SK-N-SH treated with all-trans-retinoic acid at 6 μM for 48 hours (cell line): ENCODE measurements around the gene CNP.
A peak's percentile ranks its signal among the peaks of the same experiment; 100 is the strongest.

Experiments used
- ATAC-seq: fragments of 200-7000 bp; cut with Tn5 transposase; 3 replicates; pipeline ENCODE4 v1.9.1; 2020; ENCODE audit warnings: mild to moderate bottlenecking, moderate library complexity
- BACH2 ChIP-seq: fragments of 250-450 bp; sonication (Bioruptor Pico); IDR thresholded peaks from 2 replicates; pipeline ENCODE4 v1.9.0; 2021; ENCODE audit warnings: mild to moderate bottlenecking, borderline replicate concordance
- CSDC2 ChIP-seq: fragments of 250-450 bp; sonication (Bioruptor Pico); IDR thresholded peaks from 2 replicates; pipeline ENCODE4 v1.5.0; 2020; ENCODE audit warnings: mild to moderate bottlenecking, moderate library complexity
- ESRRG ChIP-seq: fragments of 250-450 bp; sonication (Bioruptor Pico); IDR thresholded peaks from 2 replicates; pipeline ENCODE4 v1.6.1; 2021; ENCODE audit warnings: mild to moderate bottlenecking
- GLIS3 ChIP-seq: fragments of 250-450 bp; sonication (Bioruptor Pico); IDR thresholded peaks from 2 replicates; pipeline ENCODE4 v1.5.0; 2020; ENCODE audit warnings: mild to moderate bottlenecking, moderate library complexity
- ISL1 ChIP-seq: fragments of 250-450 bp; sonication (Bioruptor Pico); IDR thresholded peaks from 2 replicates; pipeline ENCODE4 v2.1.2; 2022; ENCODE audit warnings: mild to moderate bottlenecking, moderate library complexity
- OSR1 ChIP-seq: fragments of 250-450 bp; sonication (Bioruptor Pico); IDR thresholded peaks from 2 replicates; pipeline ENCODE4 v1.8.0; 2022; ENCODE audit warnings: moderate library complexity, mild to moderate bottlenecking, inconsistent platforms
- PPARA ChIP-seq: fragments of 250-450 bp; sonication (Bioruptor Pico); IDR thresholded peaks from 2 replicates; pipeline ENCODE4 v1.5.0; 2020; ENCODE audit warnings: mild to moderate bottlenecking, borderline replicate concordance
- RARB ChIP-seq: fragments of 250-450 bp; sonication (Bioruptor Pico); IDR thresholded peaks from 2 replicates; pipeline ENCODE4 v1.8.0; 2021; ENCODE audit warnings: mild to moderate bottlenecking, moderate library complexity
- TCF4 ChIP-seq: fragments of 250-450 bp; sonication (Bioruptor Pico); IDR thresholded peaks from 2 replicates; pipeline ENCODE4 v1.8.0; 2021; ENCODE audit warnings: mild to moderate bottlenecking, moderate library complexity, borderline replicate concordance
- TOX ChIP-seq: fragments of 250-450 bp; sonication (Bioruptor Pico); IDR thresholded peaks from 2 replicates; pipeline ENCODE4 v1.8.0; 2021; ENCODE audit warnings: mild to moderate bottlenecking, moderate library complexity, borderline replicate concordance
- ZC3H10 ChIP-seq: fragments of 250-450 bp; sonication (Bioruptor Pico); IDR thresholded peaks from 2 replicates; pipeline ENCODE4 v1.5.1; 2021; ENCODE audit warnings: mild to moderate bottlenecking, moderate library complexity
- ZFP3 ChIP-seq: fragments of 250-450 bp; sonication (Bioruptor Pico); IDR thresholded peaks from 2 replicates; pipeline ENCODE4 v1.5.0; 2020; ENCODE audit warnings: mild to moderate bottlenecking, moderate library complexity
- ZFP30 ChIP-seq: fragments of 450-650 bp; formaldehyde crosslinking; IDR thresholded peaks from 2 replicates; pipeline ENCODE4 v1.5.0; 2022; ENCODE audit warnings: mild to moderate bottlenecking, moderate library complexity
- ZNF565 ChIP-seq: fragments of 450-650 bp; formaldehyde crosslinking; conservative IDR thresholded peaks from 2 replicates; pipeline ENCODE4 v1.5.0; 2020; ENCODE audit warnings: low read depth, mild to moderate bottlenecking, moderate library complexity
- ZNF70 ChIP-seq: fragments of 450-650 bp; formaldehyde crosslinking; IDR thresholded peaks from 2 replicates; pipeline ENCODE4 v1.5.0; 2020; ENCODE audit warnings: mild to moderate bottlenecking, moderate library complexity
- ZNF8 ChIP-seq: fragments of 450-650 bp; formaldehyde crosslinking; IDR thresholded peaks from 2 replicates; pipeline ENCODE4 v1.5.0; 2020; ENCODE audit warnings: mild to moderate bottlenecking, moderate library complexity
- TF ChIP-seq, protein P1 (sequence below): fragments of 250-450 bp; sonication (Bioruptor Pico); IDR thresholded peaks from 2 replicates; pipeline ENCODE4 v1.5.0; 2020; ENCODE audit warnings: mild to moderate bottlenecking, moderate library complexity
- TF ChIP-seq, protein P2 (sequence below): fragments of 250-450 bp; sonication (Bioruptor Pico); IDR thresholded peaks from 2 replicates; pipeline ENCODE4 v1.8.0; 2020; ENCODE audit warnings: mild to moderate bottlenecking, moderate library complexity, borderline replicate concordance
- TF ChIP-seq, protein P3 (sequence below): fragments of 250-450 bp; sonication (Bioruptor Pico); IDR thresholded peaks from 2 replicates; pipeline ENCODE4 v1.5.1; 2020; ENCODE audit warnings: low read depth, mild to moderate bottlenecking, moderate library complexity
- TF ChIP-seq, protein P4 (sequence below): fragments of 250-450 bp; sonication (Bioruptor Pico); IDR thresholded peaks from 2 replicates; pipeline ENCODE4 v1.5.1; 2021; ENCODE audit warnings: mild to moderate bottlenecking, moderate library complexity

The CNP gene

DNA sequence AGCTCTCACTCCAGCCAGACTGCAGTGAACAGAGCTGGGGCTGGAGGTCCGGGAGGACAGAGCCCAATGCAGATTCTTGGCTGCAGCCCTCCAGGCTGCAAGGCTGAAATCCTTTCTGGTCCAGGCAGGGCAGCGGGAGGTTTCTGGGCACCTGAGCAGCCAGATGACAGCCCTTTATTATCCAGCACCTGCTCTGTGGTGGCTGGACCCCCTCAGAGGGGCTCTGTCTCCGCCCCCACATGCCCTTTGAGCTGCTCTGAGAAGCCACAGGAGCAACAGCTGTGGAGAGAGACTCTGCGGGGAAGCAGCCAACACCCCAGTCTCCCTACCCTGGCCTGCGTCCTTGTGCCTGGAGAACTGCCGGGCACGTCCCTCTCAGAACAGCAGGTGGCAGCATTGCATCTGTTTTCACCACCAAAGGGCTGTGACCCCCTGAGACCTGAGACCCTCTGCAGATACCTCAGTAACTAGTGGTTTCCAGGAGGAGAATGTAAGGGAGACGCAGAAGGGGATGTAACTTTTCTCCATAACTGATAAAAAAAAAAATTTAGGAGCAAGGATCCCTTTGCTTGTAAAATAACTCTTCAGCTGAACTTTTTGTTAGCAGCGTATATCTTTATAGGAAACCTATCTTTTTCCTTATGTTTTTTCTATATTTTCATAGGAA, 3.7 kb upstream of the CNP start:
- peak; percentile 52 for ATAC-seq
- TF ChIP-seq RARB: no peak
- TF ChIP-seq ZNF70 (CRISPR knock-in tag): no peak
- no peak for TF ChIP-seq CSDC2 (CRISPR knock-in tag)
- no peak for TF ChIP-seq ZFP3 (CRISPR knock-in tag)
- TF ChIP-seq, protein P1, sequence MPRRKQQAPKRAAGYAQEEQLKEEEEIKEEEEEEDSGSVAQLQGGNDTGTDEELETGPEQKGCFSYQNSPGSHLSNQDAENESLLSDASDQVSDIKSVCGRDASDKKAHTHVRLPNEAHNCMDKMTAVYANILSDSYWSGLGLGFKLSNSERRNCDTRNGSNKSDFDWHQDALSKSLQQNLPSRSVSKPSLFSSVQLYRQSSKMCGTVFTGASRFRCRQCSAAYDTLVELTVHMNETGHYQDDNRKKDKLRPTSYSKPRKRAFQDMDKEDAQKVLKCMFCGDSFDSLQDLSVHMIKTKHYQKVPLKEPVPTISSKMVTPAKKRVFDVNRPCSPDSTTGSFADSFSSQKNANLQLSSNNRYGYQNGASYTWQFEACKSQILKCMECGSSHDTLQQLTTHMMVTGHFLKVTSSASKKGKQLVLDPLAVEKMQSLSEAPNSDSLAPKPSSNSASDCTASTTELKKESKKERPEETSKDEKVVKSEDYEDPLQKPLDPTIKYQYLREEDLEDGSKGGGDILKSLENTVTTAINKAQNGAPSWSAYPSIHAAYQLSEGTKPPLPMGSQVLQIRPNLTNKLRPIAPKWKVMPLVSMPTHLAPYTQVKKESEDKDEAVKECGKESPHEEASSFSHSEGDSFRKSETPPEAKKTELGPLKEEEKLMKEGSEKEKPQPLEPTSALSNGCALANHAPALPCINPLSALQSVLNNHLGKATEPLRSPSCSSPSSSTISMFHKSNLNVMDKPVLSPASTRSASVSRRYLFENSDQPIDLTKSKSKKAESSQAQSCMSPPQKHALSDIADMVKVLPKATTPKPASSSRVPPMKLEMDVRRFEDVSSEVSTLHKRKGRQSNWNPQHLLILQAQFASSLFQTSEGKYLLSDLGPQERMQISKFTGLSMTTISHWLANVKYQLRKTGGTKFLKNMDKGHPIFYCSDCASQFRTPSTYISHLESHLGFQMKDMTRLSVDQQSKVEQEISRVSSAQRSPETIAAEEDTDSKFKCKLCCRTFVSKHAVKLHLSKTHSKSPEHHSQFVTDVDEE: no peak
- TF ChIP-seq, protein P2, sequence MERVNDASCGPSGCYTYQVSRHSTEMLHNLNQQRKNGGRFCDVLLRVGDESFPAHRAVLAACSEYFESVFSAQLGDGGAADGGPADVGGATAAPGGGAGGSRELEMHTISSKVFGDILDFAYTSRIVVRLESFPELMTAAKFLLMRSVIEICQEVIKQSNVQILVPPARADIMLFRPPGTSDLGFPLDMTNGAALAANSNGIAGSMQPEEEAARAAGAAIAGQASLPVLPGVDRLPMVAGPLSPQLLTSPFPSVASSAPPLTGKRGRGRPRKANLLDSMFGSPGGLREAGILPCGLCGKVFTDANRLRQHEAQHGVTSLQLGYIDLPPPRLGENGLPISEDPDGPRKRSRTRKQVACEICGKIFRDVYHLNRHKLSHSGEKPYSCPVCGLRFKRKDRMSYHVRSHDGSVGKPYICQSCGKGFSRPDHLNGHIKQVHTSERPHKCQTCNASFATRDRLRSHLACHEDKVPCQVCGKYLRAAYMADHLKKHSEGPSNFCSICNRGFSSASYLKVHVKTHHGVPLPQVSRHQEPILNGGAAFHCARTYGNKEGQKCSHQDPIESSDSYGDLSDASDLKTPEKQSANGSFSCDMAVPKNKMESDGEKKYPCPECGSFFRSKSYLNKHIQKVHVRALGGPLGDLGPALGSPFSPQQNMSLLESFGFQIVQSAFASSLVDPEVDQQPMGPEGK (CRISPR knock-in tag): no peak
- TF ChIP-seq ESRRG (CRISPR knock-in tag): no peak
- TF ChIP-seq BACH2 (CRISPR knock-in tag): no peak
- TF ChIP-seq ZNF8 (CRISPR knock-in tag): no peak
- no peak for TF ChIP-seq PPARA (CRISPR knock-in tag)
- no peak for TF ChIP-seq GLIS3 (CRISPR knock-in tag)

DNA sequence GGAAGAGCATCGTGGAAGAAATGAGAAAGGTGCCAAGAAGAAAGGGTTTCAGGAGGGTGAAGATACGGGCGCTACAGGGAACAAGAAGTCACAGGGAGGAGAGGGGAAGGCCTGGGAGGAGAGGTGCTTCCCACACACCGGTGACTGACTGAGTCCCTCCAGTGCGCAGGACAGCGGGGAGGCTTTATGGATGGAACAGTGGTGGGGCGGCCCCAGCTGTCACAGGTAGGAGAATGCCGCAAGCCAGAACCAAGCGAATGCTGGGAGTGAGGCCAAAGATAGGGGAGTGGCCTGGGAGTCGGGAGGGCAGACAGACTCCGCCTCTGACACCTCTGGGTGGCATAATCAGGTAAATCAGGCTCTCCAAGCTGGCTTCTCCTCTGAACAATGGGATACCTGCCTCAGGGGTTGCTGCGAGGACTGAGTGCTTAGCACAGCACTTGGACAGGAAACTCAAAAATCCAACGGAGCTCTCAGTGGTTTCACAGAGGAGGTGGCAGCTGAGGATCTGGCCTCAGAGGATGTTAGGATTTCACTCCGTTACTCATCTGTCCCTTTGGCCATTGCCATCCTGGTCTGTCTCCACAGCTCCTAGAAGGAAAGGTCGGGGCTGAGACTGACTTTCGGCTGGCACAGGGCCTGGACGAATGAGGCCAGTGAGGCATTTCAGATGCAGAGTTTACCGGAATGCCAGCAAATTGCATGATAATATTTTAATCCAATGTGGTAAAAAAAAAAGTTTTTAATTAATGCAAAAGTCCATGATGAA, 717 bp upstream of the CNP start:
- TF ChIP-seq ZNF565 (CRISPR knock-in tag) (no peak), ISL1 (no peak), BACH2 (CRISPR knock-in tag) (no peak), OSR1 (CRISPR knock-in tag) (no peak), ZFP3 (CRISPR knock-in tag) (no peak), TOX (CRISPR knock-in tag) (no peak), ZFP30 (CRISPR knock-in tag) (no peak), RARB (no peak), GLIS3 (CRISPR knock-in tag) (no peak), ESRRG (CRISPR knock-in tag) (no peak), ZC3H10 (CRISPR knock-in tag) (no peak), CSDC2 (CRISPR knock-in tag) (no peak), TCF4 (no peak)
- TF ChIP-seq, protein P3, sequence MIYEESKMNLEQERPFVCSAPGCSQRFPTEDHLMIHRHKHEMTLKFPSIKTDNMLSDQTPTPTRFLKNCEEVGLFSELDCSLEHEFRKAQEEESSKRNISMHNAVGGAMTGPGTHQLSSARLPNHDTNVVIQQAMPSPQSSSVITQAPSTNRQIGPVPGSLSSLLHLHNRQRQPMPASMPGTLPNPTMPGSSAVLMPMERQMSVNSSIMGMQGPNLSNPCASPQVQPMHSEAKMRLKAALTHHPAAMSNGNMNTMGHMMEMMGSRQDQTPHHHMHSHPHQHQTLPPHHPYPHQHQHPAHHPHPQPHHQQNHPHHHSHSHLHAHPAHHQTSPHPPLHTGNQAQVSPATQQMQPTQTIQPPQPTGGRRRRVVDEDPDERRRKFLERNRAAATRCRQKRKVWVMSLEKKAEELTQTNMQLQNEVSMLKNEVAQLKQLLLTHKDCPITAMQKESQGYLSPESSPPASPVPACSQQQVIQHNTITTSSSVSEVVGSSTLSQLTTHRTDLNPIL (CRISPR knock-in tag): no peak
- TF ChIP-seq, protein P4, sequence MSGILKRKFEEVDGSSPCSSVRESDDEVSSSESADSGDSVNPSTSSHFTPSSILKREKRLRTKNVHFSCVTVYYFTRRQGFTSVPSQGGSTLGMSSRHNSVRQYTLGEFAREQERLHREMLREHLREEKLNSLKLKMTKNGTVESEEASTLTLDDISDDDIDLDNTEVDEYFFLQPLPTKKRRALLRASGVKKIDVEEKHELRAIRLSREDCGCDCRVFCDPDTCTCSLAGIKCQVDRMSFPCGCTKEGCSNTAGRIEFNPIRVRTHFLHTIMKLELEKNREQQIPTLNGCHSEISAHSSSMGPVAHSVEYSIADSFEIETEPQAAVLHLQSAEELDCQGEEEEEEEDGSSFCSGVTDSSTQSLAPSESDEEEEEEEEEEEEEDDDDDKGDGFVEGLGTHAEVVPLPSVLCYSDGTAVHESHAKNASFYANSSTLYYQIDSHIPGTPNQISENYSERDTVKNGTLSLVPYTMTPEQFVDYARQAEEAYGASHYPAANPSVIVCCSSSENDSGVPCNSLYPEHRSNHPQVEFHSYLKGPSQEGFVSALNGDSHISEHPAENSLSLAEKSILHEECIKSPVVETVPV (CRISPR knock-in tag): no peak
- TF ChIP-seq, protein P1: no peak
- TF ChIP-seq, protein P2 (CRISPR knock-in tag): no peak
- ATAC-seq: peak; percentile 20
